Measurements from ENCODE around the gene FXYD4.

DNA sequence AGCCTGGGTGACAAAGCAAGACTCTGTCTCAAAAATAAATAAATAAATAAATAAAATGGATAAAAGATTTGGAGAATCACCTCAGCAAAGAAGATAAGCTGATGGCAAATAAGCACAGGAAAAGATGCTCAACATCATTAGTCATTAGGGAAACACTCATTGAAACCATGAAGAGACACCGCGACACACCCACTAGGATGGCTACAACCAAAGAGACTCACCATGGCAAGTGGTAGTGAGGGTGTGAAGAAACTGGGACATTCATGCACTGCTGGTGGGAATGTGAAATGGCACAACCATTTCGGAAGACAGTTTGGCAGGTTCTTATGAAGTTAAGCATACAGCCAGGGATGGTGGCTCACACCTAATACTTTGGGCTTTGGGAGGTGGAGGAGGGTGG lies 37.8 kb upstream of the FXYD4 start:
- TF ChIP-seq POLR2A (IDR thresholded peaks at IDR 0.05) = no peak
- TF ChIP-seq, protein P1, sequence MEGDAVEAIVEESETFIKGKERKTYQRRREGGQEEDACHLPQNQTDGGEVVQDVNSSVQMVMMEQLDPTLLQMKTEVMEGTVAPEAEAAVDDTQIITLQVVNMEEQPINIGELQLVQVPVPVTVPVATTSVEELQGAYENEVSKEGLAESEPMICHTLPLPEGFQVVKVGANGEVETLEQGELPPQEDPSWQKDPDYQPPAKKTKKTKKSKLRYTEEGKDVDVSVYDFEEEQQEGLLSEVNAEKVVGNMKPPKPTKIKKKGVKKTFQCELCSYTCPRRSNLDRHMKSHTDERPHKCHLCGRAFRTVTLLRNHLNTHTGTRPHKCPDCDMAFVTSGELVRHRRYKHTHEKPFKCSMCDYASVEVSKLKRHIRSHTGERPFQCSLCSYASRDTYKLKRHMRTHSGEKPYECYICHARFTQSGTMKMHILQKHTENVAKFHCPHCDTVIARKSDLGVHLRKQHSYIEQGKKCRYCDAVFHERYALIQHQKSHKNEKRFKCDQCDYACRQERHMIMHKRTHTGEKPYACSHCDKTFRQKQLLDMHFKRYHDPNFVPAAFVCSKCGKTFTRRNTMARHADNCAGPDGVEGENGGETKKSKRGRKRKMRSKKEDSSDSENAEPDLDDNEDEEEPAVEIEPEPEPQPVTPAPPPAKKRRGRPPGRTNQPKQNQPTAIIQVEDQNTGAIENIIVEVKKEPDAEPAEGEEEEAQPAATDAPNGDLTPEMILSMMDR (IDR thresholded peaks at IDR 0.05) = no peak
- no peak for TF ChIP-seq POLR2AphosphoS5 (IDR thresholded peaks at IDR 0.05)
